HepG2 (cell line): ENCODE data around the gene EEF2. TPM values are rescaled to one million over a fixed set of nuclear protein-coding genes. Genes with fewer than 3 reads are reported as not detected.

Experiments
- ATAC-seq: fragments of 200-7000 bp; cut with Tn5 transposase; 3 replicates; pipeline ENCODE4 v1.9.1; 2020; ENCODE audit warnings: mild to moderate bottlenecking, moderate library complexity
- BruUV-seq: library from RNA; stranded (reverse); fragments of 400-500 nt; replicated peaks from 2 replicates; lab custom pipeline; 2021; lab: Mats Ljungman, UMichigan
- CTCF ChIA-PET: fragments of 300-600 bp; formaldehyde crosslinking; extraction: SDS; loops from one replicate; lab custom pipeline; 2021; ENCODE audit warnings: low total read pairs, inconsistent platforms, low intra/inter-chr PET ratio; lab: Yijun Ruan, JAX
- POLR2A ChIA-PET: fragments of 350-600 bp; sonication (Branson Sonifier 250); formaldehyde crosslinking; loops from one replicate; lab custom pipeline; 2020; ENCODE audit warnings: antibody characterized with exemption, inconsistent platforms; lab: Yijun Ruan, JAX
- DNase-seq: peaks from one replicate; pipeline ENCODE4 v3.0.0-alpha.2; 2015; ENCODE audit warnings: low spot score
- FAIRE-seq: peaks from 3 replicates; lab custom pipeline; 2011; peaks lifted over from hg19 to GRCh38; lab: Jason Lieb, UNC
- H2AFZ ChIP-seq: one replicate; pipeline ENCODE4 v1.6.1; 2011; ENCODE audit warnings: low read length, inconsistent platforms
- H3K27ac ChIP-seq: fragments of 300-600 bp; 3 replicates; pipeline ENCODE4 v1.8.0; 2011; ENCODE audit warnings: mixed run types, mild to moderate bottlenecking, mixed read lengths, low read length, inconsistent platforms; ENCODE audit not compliant: insufficient read depth; ENCODE audit errors: extremely low read length
- H3K27me3 ChIP-seq, 2 experiments: fragments of 200-600 bp in 1 of 2; 2 replicates in 1 of 2; 3 replicates in 1 of 2; pipeline versions ENCODE4 v1.6.0 to v1.8.0; 2011; ENCODE audit warnings: low read length in 2 of 2, mild to moderate bottlenecking in 2 of 2, moderate library complexity in 2 of 2, inconsistent platforms in 1 of 2; ENCODE audit not compliant: insufficient read depth in 2 of 2, control insufficient read depth in 1 of 2
- H3K36me3 ChIP-seq, 2 experiments: fragments of 200-600 bp in 1 of 2; replicated peaks in 1 of 2; 2 replicates in 1 of 2; 3 replicates in 1 of 2; pipeline versions ENCODE4 v1.5.1 to v1.8.0; 2011; ENCODE audit warnings: low read length in 2 of 2, inconsistent platforms in 1 of 2; ENCODE audit not compliant: insufficient read depth in 2 of 2, control insufficient read depth in 1 of 2
- H3K4me1 ChIP-seq: 2 replicates; pipeline ENCODE4 v1.5.1; 2012; ENCODE audit warnings: low read length, inconsistent platforms; ENCODE audit not compliant: insufficient read depth
- H3K4me2 ChIP-seq: 2 replicates; pipeline ENCODE4 v1.6.0; 2011; ENCODE audit warnings: low read depth, low read length, inconsistent platforms
- H3K4me3 ChIP-seq, 3 experiments: fragments of 200-600 bp in 1 of 3; sonication (generic), shearing (Covaris generic) in 1 of 3; replicated peaks in 1 of 3; 2 replicates each; pipeline ENCODE4 v1.5.1; 2011 to 2016; ENCODE audit warnings: low read length in 3 of 3, inconsistent platforms in 2 of 3, low read depth in 2 of 3, mild to moderate bottlenecking in 2 of 3, control low read depth in 1 of 3, mixed read lengths in 1 of 3; ENCODE audit not compliant: insufficient read depth in 1 of 3
- H3K79me2 ChIP-seq: one replicate; pipeline ENCODE4 v1.6.1; 2011; ENCODE audit warnings: low read length, inconsistent platforms; ENCODE audit not compliant: insufficient read depth
- H3K9ac ChIP-seq: 2 replicates; pipeline ENCODE4 v1.6.0; 2011; ENCODE audit warnings: mild to moderate bottlenecking, low read depth, low read length, inconsistent platforms; ENCODE audit not compliant: insufficient read depth
- H3K9me3 ChIP-seq: 2 replicates; pipeline ENCODE4 v1.5.1; 2012; ENCODE audit warnings: mild to moderate bottlenecking, low read length
- H4K20me1 ChIP-seq: 2 replicates; pipeline ENCODE4 v1.6.0; 2011; ENCODE audit warnings: inconsistent platforms, mild to moderate bottlenecking, low read length, moderate library complexity; ENCODE audit not compliant: insufficient read depth
- GMEB1 ChIP-seq: sonication (generic); formaldehyde crosslinking; IDR thresholded peaks from 2 replicates; pipeline ENCODE4 v1.5.1; 2020; ENCODE audit warnings: missing genetic modification reagents, mild to moderate bottlenecking, borderline replicate concordance
- ZNF512 ChIP-seq: sonication (generic); formaldehyde crosslinking; IDR thresholded peaks from 2 replicates; pipeline ENCODE4 v1.4.0; 2020; ENCODE audit warnings: mild to moderate bottlenecking, missing genetic modification reagents
- ZNF713 ChIP-seq: sonication (generic); formaldehyde crosslinking; IDR thresholded peaks from 2 replicates; pipeline ENCODE4 v1.4.0; 2020; ENCODE audit warnings: mild to moderate bottlenecking, missing genetic modification reagents
- WGBS: methylation state at CpG from one replicate; pipeline ENCODE4 v1.1.6; 2017; ENCODE audit warnings: low lambda C conversion rate; 5-methylcytosine and 5-hydroxymethylcytosine counted together
- in situ Hi-C: cut with HindIII; loops from 2 replicates; pipeline ENCODE4 v1.10.0; 2017; ENCODE audit warnings: low pct_unique_long_range_greater_than_20kb; ENCODE audit not compliant: extremely low pct_ligation_motif_present
- intact Hi-C: fragments of 100-400 bp; cut with micrococcal nuclease; formaldehyde crosslinking; loops from one replicate; pipeline ENCODE4 v1.10.0; 2022; ENCODE audit not compliant: unreplicated experiment
- polyA plus RNA-seq, 8 experiments: library from polyadenylated mRNA; depleted of rRNA in 3 of 8; stranded (reverse) in 7 of 8; unstranded in 1 of 8; fragments of >200 nt; fragmentation: Illumina TruSeq in 4 of 8; extraction: Trizol in 4 of 8; gene quantifications; 2 replicates each; pipeline versions ENCODE4 v1.2.1 to v1.2.3, GENCODE V29; 2011 to 2016; ENCODE audit warnings: low read depth in 4 of 8, missing spikeins in 1 of 8, mixed read lengths in 1 of 8; ENCODE audit not compliant: insufficient read depth in 1 of 8
- total RNA-seq, 5 experiments: library from RNA; depleted of rRNA; stranded (reverse); fragments of >200 nt; fragmentation: Illumina TruSeq; extraction: Trizol; gene quantifications; 2 replicates each; pipeline ENCODE4 v1.2.3, GENCODE V29; 2016; ENCODE audit warnings: low read depth in 1 of 5

The EEF2 gene
- total and polyA plus RNA-seq, 2 of the 13 experiments (the other 11 are each of a cell fraction or from before 2014, with no cell fraction given): 1,441 to 1,777 TPM

GRCh38 chr19:3990815-3991117, 5.5 kb upstream of the EEF2 start:
- FAIRE-seq (no peak), ATAC-seq (no peak), DNase-seq (no peak)
- Histone ChIP-seq H4K20me1 (no peaks in the 10 kb centered on the region), H3K36me3 (no peaks in the 10 kb centered on the region), H3K9me3 (no peaks in the 10 kb centered on the region), H3K9ac (no peak overlapping the region; the same call in 1 of the 2 replicates), H3K4me1 (peaks cover 40% of the 10 kb centered on the region), H3K4me2 (peak overlapping the region; percentile 76), H3K27me3 (no peaks in the 10 kb centered on the region), H3K79me2 (no peaks in the 10 kb centered on the region), H3K27ac (no peak overlapping the region), H2AFZ (peak overlapping the region; percentile 70), H3K4me3 (0 out of 6 replicates have a peak overlapping the region, but pooled peaks of 1 of the 3 experiments have one; percentile 71)
- no TSS peak for BruUV-seq
- 89% methylated on average over 3 of the region's 3 CpGs for WGBS
- ChIA-PET CTCF (no interaction called here), POLR2A (interaction anchor here (1.0 to 1.6 kb wide), 4 partner anchors 13 to 20 kb away, joined by 3 to 12 read pairs (median 3); partner anchors contain the start of gene DAPK3)
- TF ChIP-seq ZNF512 (peak; percentile 100), GMEB1 (0 out of 2 replicates have a peak, but pooled peaks have one; percentile 36), ZNF713 (CRISPR knock-in tag) (no peak)
- in situ Hi-C loops: no loop called here
- intact Hi-C loops: loop anchor here (1.0 kb wide), 1 partner anchor 63 kb away; no protein-coding TSS in a partner anchor
